NCI-H2107 treated with DMSO at 0.1 percent for 48 hours (cell line): ENCODE results near the gene NPEPPS.
"Not testable (repeated sequence)": the region's sequence is repeated elsewhere in the genome, so short reads cannot be mapped to it uniquely, and the experiment has no call there.

Source experiments
- DNase-seq: peaks from one replicate; lab custom pipeline; 2025; ENCODE audit not compliant: unreplicated experiment; lab: John Stamatoyannopoulos, UW

The NPEPPS gene

DNA sequence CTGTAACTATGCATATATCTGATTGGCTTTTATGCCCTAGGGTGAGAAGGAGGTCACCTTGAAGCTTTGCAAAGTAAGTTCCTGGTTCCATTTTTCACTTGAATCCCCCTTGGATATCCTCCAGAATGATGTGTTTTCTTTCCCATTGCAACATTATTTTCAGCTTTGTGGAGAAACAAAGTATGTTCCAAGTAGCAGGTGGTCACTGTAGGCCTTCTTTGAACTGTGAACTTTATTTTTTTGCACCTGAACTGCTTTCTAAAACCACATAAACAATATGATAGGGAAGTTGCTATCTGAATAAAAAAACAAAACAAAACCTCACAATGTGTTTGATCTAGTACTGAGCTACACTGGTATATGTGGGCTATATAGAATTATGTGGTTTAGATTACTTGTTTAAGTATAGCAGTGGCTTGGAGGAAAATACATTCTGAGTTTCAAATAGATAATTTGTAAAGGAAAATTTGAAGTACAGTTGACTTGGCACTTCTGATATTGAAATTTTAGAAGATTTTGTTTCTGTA is 29.7 kb downstream of the NPEPPS start:
- DNase-seq, result not testable (repeated sequence)

DNA sequence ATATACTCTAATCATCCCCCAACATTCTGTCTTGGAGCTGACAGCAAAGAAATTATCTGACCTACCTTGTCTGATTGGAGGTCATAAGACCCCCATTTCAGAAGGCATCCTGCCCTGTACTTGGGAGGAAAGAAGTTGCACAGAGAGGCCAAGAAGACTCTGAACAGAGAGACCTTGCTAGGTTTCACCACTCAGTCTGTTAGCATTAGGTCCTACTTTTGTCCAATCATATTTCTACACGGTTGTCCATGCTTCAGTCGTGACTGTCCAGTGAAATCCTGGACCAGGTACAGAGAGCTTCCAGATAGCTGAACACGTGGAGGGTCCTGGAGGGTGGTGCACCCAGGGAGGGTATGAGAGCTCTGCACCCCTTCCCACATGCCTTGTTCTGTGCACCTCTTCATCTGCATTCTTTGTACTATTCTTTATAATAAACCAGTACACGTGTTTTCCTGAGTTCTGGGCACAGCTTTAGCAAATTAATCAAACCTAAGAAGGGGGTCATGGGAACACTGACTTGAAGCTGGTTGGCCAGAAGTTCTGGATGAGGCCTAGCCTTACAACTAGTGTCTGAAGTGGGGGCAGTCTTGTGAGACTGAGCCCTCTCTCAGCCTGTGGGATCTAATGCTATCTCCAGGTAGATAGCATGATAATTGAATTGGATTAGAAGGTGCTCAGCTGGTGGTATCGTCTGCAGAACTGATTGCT is 30.9 kb downstream of the NPEPPS start:
- not testable (repeated sequence) for DNase-seq

DNA sequence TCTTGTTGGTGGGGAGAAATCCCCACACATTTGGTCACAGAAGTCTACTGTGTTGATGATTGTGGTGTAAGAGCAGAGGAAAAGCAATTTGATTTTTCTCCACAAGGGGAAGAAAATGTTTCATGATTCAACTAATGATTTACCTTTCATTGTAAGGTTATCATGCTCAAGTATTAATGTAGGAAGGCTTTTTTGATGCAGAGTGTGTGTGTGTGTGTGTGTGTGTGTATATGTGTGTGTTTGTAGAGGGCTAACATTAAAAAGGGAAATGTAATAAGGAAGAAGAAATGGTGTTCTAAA is 31.4 kb downstream of the NPEPPS start:
- not testable (repeated sequence) for DNase-seq

DNA sequence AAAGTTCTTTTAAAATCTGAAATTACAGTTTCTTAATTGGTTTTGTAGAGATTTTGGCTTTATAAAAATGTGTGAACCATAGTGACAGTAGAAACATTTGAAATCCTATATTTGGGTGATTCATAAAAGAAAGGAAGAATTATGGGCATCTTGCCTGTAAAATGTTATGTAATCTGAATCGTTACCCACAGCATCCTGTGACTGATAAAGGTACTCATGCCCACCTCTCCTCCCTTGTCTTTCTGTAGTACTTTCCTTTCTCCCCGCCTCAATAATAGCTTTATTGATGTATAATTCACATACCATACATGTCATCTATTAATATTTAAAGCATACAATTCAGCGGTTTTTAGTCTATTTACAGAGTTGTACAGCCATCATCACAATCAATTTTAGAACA is 36.4 kb downstream of the NPEPPS start:
- not testable (repeated sequence) for DNase-seq

DNA sequence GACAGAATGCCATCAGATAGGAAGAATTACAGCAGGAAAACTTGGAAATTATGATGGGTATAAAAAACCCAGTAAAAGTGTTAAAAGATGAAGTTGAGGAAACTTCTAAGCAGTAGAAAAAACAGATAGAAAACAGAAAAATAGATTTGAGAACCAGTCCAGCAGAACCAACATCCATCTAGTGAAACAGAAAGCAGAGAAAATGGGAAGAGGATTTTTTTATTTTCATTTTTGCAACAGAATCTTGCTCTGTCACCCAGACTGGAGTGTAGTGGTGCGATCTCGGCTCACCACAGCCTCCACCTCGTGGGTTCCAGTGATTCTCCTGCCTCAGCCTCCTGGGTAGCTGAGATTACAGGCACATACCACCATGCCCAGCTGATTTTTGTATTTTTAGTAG is 41.7 kb downstream of the NPEPPS start:
- DNase-seq, result not testable (repeated sequence)

DNA sequence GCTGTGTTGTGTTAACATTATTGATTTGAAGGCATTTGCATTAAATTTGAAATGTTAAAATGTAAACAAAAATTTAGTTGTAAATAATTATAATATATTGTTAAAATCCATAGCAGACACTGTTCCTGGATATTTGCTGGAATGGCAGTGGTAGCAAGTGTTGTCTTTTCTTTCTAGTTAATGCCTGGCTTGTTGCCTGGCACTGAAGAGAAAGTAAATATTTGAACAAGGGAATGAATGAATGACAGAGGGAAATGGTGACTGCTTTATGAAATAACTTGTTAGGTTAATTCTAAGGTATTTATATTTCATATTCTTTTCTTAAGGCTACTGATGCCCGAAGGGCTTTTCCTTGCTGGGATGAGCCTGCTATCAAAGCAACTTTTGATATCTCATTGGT is 51.5 kb downstream of the NPEPPS start:
- DNase-seq, result not testable (repeated sequence)

DNA sequence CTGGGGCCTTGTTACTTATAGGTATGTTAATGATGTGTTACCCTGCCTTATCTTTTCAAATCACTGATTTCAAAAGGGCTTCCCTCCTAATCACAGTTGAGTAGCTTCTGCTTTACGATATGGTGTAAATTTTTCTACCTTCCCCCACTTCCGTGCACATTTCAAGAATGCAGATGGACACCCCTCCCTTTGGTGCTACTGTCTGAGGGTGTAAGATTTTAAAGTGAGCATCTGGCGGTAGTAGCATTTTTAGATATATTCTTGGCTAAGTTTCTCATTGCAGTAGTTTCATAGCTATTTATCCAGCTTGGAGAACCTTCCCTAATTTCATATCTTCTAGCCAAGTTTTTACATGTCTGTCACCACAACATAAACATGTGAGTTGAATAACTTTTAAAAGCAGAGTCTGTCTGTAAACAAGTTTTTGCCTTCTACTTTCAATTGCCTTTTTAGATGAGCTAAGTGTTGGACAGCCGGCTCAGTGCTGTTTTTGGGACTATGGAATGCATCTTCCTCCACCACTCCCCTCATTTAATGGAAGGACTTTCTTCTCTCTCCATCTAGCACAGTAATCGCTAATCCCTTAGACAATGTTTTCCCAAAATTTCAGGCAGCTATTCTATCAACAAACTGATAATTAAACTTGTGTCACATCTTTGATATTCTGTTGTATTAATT is 55.6 kb downstream of the NPEPPS start:
- DNase-seq, result not testable (repeated sequence)

DNA sequence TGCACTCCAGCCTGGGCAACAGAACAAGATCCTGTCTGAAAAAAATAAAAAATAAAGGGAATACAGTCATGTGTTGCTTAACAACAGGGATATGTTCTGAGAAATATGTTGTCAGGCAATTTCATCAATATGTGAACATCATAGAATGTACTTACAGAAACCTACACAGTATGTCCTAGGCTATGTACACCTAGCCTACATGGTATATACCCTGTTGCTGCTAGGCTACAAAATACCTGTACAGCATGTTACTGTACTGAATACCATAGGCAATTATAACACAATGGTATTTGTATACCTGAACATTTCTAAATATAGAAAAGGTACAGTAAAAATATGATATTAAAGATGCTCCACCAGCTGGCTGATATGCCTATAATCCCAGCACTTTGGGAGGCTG is 62.6 kb downstream of the NPEPPS start:
- not testable (repeated sequence) for DNase-seq

DNA sequence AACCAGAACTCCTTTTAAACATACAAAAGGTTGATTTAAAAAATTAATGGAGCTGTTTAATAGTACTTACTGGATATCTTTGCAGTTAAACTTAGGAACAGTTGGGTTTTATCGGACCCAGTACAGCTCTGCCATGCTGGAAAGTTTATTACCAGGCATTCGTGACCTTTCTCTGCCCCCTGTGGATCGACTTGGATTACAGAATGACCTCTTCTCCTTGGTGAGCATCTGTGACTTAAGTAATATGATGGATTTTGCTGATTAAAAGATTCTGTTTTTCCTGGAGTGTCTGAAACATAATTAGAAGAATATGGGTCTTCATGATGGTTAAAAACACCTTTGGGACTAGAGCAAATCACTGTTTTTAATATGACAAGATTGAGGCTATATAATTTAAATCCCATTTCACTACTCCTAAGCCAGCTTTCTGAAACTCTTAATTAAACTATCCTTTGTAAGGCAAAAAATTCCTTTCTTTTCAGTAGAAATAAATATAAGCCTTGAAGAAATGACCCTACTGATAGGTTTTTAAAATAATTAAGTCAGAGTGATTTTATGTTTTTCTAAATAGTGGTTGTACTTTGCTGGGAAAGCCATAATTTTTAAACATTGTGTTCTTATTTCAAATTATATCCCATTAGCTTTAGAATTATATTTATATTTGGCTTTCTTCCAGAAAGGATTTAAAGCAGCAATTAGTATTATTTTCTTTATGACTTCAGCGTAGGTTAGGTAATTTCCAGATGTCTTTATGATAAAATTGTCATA is 73.1 kb downstream of the NPEPPS start:
- DNase-seq, result no peak

DNA sequence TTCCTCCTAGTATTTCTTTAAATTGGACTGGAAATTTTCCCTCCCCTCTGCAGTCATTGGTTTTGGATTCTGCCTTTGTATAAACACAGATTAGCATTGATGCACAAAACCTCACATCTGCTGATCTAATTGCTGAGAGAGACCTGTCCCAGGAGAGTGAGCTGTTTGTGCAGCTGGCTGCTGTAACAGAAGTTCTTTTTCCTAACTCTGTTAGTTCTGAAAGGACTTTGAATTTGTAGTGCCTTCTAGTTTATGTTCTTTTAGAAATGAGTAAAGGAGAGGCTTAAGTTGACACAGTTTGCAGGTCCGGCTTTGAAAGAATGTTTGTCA is 73.7 kb downstream of the NPEPPS start:
- DNase-seq, result peak; percentile 81

DNA sequence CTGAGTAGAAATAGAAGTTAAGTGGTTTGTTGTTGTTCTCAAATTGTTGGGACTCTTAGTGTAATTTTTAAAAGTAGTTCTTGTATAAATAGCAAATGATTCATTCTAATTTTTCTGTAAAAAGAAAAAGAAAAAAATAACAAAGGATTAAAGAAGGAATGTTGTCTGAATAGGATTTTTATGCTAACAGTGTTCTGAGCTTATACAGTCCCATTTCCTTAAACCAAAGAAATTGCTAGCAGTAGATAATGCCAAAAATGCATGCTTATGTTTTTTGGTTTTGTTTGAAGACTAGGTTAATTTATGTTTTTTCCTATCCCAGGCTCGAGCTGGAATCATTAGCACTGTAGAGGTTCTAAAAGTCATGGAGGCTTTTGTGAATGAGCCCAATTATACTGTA is 74.1 kb downstream of the NPEPPS start:
- no peak for DNase-seq

DNA sequence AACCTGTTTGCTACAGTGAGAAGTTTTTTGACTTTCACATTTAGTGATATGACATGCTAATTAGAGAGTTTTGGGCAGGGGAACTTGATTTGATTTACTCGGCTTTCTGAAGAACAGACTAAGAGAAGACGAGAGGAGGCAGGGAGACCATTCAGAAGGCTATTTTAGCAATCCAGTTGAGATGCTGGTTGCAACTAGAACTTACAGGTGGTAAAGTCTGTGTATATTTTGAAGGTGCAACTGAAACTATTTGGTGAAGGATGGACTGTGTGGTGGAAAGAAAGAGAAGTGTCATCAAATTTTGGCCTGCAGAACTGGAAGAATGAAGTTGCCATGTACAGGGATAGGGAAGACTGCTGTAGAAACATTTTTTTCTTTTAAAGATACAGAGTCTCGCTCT is 76.6 kb downstream of the NPEPPS start:
- no peak for DNase-seq

DNA sequence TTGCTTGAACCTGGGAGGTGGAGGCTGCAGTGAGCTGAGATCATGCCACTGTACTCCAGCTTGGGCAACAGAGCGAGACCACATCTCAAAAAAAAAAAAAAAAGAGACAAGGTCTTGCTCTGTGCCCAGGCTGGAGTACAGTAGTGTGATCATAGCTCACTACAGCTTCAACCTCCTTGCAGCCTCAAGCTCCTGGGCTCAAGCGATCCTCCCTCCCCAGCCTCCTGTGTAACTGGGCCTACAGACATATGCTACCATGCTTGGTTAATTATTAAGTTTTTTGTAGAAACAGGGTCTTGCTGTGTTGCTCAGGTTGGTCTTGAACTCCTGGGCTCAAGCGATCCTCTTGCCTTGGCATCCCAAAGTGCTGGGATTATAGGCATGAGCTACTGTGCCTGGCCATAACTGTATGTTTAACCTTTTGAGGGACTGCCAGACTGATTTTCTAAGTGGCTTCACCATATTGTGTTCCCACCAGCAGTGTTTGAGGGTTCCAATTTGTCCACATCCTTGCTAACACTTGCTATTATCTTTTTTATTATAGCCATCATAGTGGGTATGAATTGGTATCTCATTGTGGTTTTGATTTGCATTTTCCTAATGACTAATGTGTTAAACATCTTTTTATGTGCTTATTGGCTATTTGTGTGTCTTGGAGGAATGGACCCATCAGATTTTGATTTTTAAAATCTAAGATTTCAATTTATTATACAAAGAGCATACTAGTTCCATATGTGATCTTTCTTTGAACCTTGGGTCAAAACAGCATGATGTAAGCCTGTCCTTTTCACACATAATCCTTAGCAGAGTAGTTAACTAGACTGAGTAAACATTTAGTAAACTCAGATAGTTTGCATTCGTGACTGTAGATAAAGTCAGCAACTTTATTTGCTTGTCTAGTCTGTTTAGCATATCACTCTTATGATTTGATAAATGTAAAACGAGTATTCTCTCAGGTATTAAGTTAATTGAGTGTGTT is 80.8 kb downstream of the NPEPPS start:
- no peak for DNase-seq

DNA sequence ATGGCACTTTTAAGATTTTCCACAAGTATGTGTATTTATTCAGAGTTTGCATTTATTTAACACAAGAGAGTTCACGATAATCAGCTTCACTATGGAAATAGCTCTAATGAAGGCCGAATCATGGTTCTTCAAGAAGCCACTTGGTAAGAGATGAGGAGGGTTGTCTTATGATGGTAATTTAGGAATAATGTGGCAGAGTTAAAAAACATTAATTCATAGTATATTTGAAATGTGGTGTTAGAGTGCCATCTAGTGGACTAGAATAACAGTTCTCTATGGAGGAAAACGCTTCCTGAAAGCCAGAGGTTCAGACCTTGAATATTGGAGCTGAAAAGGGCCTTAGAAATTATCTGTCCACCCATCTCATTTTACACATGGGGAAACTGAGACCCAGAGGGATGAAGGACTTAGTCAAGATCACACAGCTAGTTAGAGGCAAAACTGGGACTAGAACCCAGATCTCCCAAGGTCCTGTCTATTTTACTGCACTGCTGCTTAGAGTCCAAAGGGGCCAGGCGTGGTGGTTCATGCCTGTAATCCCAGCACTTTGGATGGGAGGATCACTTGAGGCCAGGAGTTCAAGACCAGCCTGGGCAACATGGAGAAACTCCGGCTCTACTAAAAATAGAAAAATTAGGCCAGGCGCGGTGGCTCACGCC is 85.0 kb downstream of the NPEPPS start:
- peak; percentile 40 for DNase-seq

DNA sequence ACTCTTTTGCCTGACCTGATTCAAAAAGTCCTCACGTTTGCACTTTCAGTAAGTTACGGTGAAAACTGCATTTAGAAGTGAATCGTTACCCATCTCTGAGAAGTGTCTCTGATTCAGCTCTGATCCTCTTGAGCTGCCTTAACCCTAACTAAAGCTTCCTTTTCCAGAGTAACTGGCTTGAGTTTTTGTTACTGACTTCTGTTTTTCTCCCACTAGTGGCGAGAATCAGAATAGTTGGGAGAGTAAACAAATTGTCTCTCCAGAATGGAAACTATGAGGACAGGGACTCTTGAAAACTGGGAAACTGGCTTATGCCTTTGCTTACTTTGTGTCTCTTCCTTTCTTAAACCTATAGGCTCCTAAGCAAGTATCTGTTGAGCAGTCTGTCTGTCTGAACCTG is 87.5 kb downstream of the NPEPPS start:
- no peak for DNase-seq

DNA sequence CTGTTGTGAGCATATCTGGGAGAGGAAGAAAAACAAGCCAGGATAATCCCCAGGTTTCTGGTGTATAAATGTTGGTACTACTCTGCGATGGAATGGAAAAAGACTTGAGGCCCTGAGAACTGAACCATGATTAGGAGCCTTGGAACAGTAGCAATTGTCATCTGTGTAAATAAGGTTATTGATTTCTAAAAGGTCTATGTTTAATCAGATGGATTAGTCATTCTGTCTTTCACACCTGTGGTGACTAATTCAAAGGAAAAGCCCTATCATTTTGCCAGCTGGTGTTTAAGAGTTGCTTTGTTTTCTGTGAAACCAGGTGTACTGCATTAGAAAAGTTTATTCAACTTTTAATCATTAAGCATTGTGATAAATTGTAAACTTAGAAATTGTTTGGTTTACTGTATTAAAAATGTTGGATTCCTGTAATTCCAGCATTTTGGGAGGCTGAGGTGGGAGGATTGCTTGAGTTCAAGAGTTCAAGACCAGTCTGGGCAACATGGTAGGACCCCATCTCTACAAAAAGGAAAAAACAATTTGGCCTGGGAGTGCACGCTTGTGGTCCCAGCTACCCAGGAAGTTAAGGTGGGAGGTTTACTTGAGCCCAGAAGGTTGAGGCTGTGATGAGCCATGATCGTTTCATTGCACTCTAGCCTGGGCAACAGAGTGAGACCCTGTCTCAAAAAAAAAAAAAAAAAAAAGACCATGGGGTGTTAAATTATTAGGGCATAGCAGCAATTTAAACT is 89.8 kb downstream of the NPEPPS start:
- no peak for DNase-seq

DNA sequence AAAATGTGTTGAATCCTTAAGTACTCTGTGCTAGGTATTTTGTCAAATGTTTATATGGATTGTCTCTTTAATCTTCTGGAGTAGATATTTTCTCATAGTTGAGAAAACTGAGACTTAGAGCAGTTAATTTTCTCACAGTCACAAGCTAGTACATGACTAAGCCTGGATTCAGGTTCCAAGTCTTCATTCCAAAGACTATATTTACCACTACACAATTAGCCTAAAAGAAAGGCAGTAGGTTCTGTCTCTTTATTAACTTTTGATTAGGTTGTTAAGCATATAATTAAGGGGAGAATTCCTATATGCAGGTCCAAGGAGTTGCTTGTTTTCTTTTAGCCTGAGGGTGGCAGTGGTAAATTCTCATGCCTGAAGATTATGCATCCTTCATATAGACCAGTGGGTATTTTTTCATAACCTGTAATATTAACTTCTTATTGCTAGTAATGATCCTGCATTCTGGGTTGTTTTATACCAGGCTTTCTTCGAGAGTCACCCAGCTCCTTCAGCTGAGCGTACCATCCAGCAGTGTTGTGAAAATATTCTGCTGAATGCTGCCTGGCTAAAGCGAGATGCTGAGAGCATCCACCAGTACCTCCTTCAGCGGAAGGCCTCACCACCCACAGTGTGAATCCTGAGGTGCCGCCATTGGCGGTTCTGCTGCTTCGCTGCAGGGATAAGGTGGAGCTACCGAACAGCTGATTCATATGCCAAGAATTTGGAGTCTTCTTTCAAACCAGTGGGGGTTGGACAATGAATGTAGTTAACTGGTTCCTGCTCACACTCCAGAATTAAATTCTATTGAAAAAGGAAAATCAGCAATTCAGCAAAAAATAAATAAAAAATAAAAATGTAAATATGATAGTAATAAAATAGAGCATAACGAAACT is 90.6 kb downstream of the NPEPPS start:
- DNase-seq, result no peak

DNA sequence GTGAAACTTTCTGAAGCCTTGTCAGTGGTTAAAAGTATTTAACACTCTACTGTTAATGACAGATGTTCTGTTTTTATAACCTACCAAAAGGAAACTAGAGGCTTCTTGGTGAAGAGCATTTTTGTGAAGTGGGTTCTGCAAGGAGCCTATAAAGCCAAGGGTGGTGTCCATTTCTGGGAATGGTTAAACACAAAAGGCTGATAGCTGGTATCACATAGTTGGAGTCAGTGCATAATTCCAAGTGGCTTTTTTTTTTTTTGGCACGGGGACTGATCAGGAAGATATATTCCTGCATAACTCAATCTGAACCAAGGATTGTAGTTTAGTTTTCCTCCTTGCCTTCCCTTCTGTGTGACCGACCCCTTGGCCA is 91.3 kb downstream of the NPEPPS start:
- DNase-seq, result no peak

DNA sequence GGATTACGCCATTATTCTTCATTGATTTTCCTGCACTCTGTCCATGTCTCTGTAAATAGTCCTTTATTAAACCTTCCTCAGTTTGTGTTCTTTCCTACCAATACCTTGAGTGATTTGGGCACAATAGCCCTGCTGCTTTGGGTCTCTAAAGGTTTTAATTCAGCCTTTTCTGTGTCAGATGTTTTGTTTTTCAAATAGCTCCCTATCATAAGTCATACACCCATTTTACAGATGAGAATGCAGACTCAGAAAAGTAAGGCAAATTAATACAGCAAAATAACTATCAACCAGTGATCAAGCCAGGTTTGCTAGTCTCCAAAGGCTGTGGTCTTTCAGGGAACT is 93.8 kb downstream of the NPEPPS start:
- DNase-seq, result no peak
